GM18858 (cell line): Measurements from ENCODE around the gene FMNL3.
"Not testable (repeated sequence)": the region's sequence is repeated elsewhere in the genome, so short reads cannot be mapped to it uniquely, and the experiment has no call there.

Source experiments
- ATAC-seq: cut with Tn5 transposase; IDR thresholded peaks from one replicate; pipeline ENCODE4 v1.9.1; 2021; ENCODE audit not compliant: unreplicated experiment

FMNL3 gene

GRCh38 chr12:49707128-49707811, at the start of gene FMNL3:
FMNL3 (minus strand) TSS chr12:49707405; CDS start chr12:49707180, 225 bp downstream.
- ATAC-seq = peak; percentile 57

GRCh38 chr12:49750996-49751393, 43.8 kb upstream of the FMNL3 start:
- ATAC-seq = no peak

GRCh38 chr12:49750027-49750995, 43.1 kb upstream of the FMNL3 start:
- no peak for ATAC-seq

GRCh38 chr12:49748800-49749199, 41.6 kb upstream of the FMNL3 start:
- ATAC-seq = no peak

- no peak for ATAC-seq
These were observed 41.1 kb upstream of the FMNL3 start for GRCh38 chr12:49748306-49748705.

- no peak for ATAC-seq
These were observed 37.2 kb upstream of the FMNL3 start for GRCh38 chr12:49744363-49744885.

GRCh38 chr12:49741882-49742620, 34.8 kb upstream of the FMNL3 start:
- ATAC-seq = peak; percentile 37

- ATAC-seq = peak; percentile 93
These were observed 34.0 kb upstream of the FMNL3 start, which contains the start of gene TMBIM6 for GRCh38 chr12:49740930-49741881. TMBIM6 (plus strand) TSS chr12:49741557; CDS start chr12:49752494, 10,937 bp downstream.

GRCh38 chr12:49740277-49740676, 33.1 kb upstream of the FMNL3 start:
- ATAC-seq = not testable (repeated sequence)

- not testable (repeated sequence) for ATAC-seq
These were observed 31.5 kb upstream of the FMNL3 start for GRCh38 chr12:49738721-49739120.

GRCh38 chr12:49734900-49735299, 27.7 kb upstream of the FMNL3 start:
- not testable (repeated sequence) for ATAC-seq

GRCh38 chr12:49733219-49734017, 26.2 kb upstream of the FMNL3 start:
- ATAC-seq = no peak

- ATAC-seq = no peak
These were observed 23.4 kb upstream of the FMNL3 start for GRCh38 chr12:49730568-49731101.

- no peak for ATAC-seq
These were observed 22.8 kb upstream of the FMNL3 start for GRCh38 chr12:49730050-49730449.

GRCh38 chr12:49728446-49728845, 21.2 kb upstream of the FMNL3 start:
- ATAC-seq = no peak

- ATAC-seq = not testable (repeated sequence)
These were observed 14.2 kb upstream of the FMNL3 start for GRCh38 chr12:49721355-49721754.

GRCh38 chr12:49720214-49720613, 13.0 kb upstream of the FMNL3 start:
- ATAC-seq = no peak

GRCh38 chr12:49717800-49718199, 10.6 kb upstream of the FMNL3 start:
- not testable (repeated sequence) for ATAC-seq

- no peak for ATAC-seq
These were observed 9.3 kb upstream of the FMNL3 start for GRCh38 chr12:49716553-49716952.
